ENCODE results near the gene TCTA. TPM values are rescaled to one million over a fixed set of nuclear protein-coding genes. Genes with fewer than 3 reads are reported as not detected.

TCTA gene
- total RNA-seq = 38.1 TPM
- long read RNA-seq, transcript TCTA-201 (3 exons, 2,146 nt) = major isoform, 53 of 72 reads
- long read RNA-seq, partial matches to known transcripts = 15 of 72 reads
- long read RNA-seq, other reads (novel, unspliced or antisense) = 3 of 72 reads

- intact Hi-C loops (cut with DNase I) = no loop called here
- ATAC-seq = peak; percentile 94
- H3K4me3 ChIP-seq = peak within 1 kb of the TSS; percentile 88
These were observed at the start of gene TCTA, which contains the start of gene RHOA for GRCh38 chr3:49411968-49412631. Gene TCTA, plus strand, starts transcription at chr3:49412423. Its CDS starts 4 bp downstream, at chr3:49412427. Gene RHOA, minus strand, starts transcription at chr3:49411976. Its CDS starts 36,387 bp downstream, at chr3:49375589.

GRCh38 chr3:49362561-49362960, 49.7 kb upstream of the TCTA start:
- peaks cover 17% of the 10 kb centered on the region for H3K4me1 ChIP-seq
- no peak overlapping the region for H3K27ac ChIP-seq
- H3K9me3 ChIP-seq = no peaks in the 10 kb centered on the region
- intact Hi-C loops (cut with DNase I) = no loop called here
- ATAC-seq = no peak
- TF ChIP-seq CTCF (IDR thresholded peaks at IDR 0.05) = no peak
- peaks cover 86% of the 10 kb centered on the region for H3K36me3 ChIP-seq
- no peaks in the 10 kb centered on the region for H3K27me3 ChIP-seq
- H3K4me3 ChIP-seq = no peak overlapping the region
- no peak for DNase-seq

More at GRCh38 chr3:49411968-49412631, at the start of gene TCTA, which contains the start of gene RHOA:
- Histone ChIP-seq H3K36me3 (peaks cover 8% of the 10 kb centered on the region), H3K4me1 (peaks cover 63% of the 10 kb centered on the region), H3K9me3 (no peaks in the 10 kb centered on the region), H3K27me3 (no peaks in the 10 kb centered on the region), H3K27ac (peak within 1 kb of the TSS; percentile 97)
- TF ChIP-seq CTCF (IDR thresholded peaks at IDR 0.05) = no peak
- peak; percentile 99 for DNase-seq

- no peaks in the 10 kb centered on the region for H3K9me3 ChIP-seq
- peaks cover 91% of the 10 kb centered on the region for H3K36me3 ChIP-seq
- no peak overlapping the region for H3K27ac ChIP-seq
- H3K4me1 ChIP-seq = no peaks in the 10 kb centered on the region
- no peak for TF ChIP-seq CTCF (IDR thresholded peaks at IDR 0.05)
- intact Hi-C loops (cut with DNase I) = no loop called here
- no peak for DNase-seq
- ATAC-seq = no peak
- H3K27me3 ChIP-seq = no peaks in the 10 kb centered on the region
- H3K4me3 ChIP-seq = no peak overlapping the region
These were observed 41.5 kb upstream of the TCTA start for GRCh38 chr3:49370585-49371290.

- Histone ChIP-seq H3K27ac (no peak overlapping the region), H3K27me3 (no peaks in the 10 kb centered on the region), H3K36me3 (peaks cover 79% of the 10 kb centered on the region), H3K9me3 (no peaks in the 10 kb centered on the region), H3K4me3 (no peak overlapping the region), H3K4me1 (no peaks in the 10 kb centered on the region)
- intact Hi-C loops (cut with DNase I) = no loop called here
- no peak for TF ChIP-seq CTCF (IDR thresholded peaks at IDR 0.05)
- no peak for DNase-seq
- ATAC-seq = no peak
These were observed 40.3 kb upstream of the TCTA start for GRCh38 chr3:49371946-49372345.

GRCh38 chr3:49377483-49377882, 34.7 kb upstream of the TCTA start:
- ATAC-seq (peak; percentile 27), DNase-seq (no peak)
- TF ChIP-seq CTCF (IDR thresholded peaks at IDR 0.05) = no peak
- intact Hi-C loops (cut with DNase I) = no loop called here
- Histone ChIP-seq H3K4me1 (peaks cover 22% of the 10 kb centered on the region), H3K27ac (peak overlapping the region; percentile 18), H3K36me3 (peaks cover 32% of the 10 kb centered on the region), H3K9me3 (no peaks in the 10 kb centered on the region), H3K27me3 (no peaks in the 10 kb centered on the region), H3K4me3 (no peak overlapping the region)
